AG04449 (cell line): Measurements from ENCODE around the gene CALM1.

ENCODE experiments used
- CTCF ChIA-PET: fragments of 350-600 bp; formaldehyde crosslinking; extraction: SDS; loops from one replicate; lab custom pipeline; 2021; ENCODE audit warnings: antibody characterized with exemption; lab: Yijun Ruan, JAX
- POLR2A ChIA-PET: fragments of 400-600, 350-600 bp; formaldehyde crosslinking; extraction: SDS; loops from one replicate; lab custom pipeline; 2020; ENCODE audit warnings: antibody characterized with exemption, inconsistent platforms; lab: Yijun Ruan, JAX
- DNase-seq: peaks from one replicate; pipeline ENCODE4 v3.0.0-alpha.2; 2010; ENCODE audit warnings: low read depth, low spot score
- H3K4me3 ChIP-seq: 2 replicates; pipeline ENCODE4 v1.5.1; 2011; ENCODE audit warnings: low read depth, mild to moderate bottlenecking, control low read depth, low read length
- TF ChIP-seq, protein P1 (sequence below): IDR thresholded peaks from one replicate; pipeline ENCODE4 v1.5.1; 2011; ENCODE audit warnings: mild to moderate bottlenecking, moderate library complexity, low read length, control low read depth, inconsistent platforms; ENCODE audit not compliant: insufficient read depth; ENCODE audit errors: missing control alignments

The CALM1 gene

DNA sequence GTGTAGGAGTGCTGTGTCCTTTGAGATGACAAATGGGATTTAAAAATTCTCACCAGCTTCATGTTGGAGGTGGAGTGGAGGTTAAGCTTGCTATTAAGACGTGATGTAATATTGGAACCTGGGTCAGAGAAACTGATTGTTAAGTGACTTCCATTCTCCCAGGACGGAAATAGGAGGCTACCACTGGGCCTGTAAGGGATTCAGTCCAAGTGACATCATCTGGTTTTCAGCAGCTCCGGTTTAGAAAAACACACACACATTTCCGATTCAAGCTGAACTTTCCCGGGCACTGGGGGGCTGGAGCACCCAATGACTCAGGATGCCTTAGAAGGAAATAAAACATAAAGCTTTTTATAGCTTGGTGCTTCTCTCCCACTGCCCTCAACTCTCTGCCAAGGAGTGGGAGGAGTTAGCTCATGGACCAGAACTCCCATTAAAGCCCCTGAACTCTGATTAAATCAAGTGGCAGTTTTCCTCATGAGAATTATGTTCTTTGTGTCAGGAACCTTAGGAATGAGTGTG lies 12.4 kb downstream of the CALM1 start:
- POLR2A ChIA-PET = interaction anchor here (0.6 to 2.0 kb wide), 7 partner anchors 9 to 350 kb away, joined by 3 to 19 read pairs (median 7); partner anchors contain the start of gene CALM1
- DNase-seq = peak; percentile 92

DNA sequence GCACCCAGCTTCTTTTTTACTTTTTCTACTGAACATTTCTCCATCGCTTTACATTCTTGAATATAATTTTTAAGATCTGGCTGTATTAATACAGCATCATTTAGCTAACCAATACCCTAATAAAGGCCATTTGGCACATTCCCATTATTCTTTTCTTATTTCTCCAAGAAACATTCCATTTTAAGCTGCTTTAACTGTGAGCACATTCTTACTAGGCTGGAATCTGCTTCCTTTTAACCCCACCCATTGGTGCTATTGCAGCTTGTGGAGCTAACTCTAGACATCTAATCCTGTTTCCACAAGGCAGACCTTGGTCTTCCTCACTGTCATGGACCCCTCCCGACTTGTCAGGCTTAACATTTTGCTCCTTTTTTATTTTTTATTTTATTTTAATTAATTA lies 15.2 kb downstream of the CALM1 start:
- TF ChIP-seq, protein P1, sequence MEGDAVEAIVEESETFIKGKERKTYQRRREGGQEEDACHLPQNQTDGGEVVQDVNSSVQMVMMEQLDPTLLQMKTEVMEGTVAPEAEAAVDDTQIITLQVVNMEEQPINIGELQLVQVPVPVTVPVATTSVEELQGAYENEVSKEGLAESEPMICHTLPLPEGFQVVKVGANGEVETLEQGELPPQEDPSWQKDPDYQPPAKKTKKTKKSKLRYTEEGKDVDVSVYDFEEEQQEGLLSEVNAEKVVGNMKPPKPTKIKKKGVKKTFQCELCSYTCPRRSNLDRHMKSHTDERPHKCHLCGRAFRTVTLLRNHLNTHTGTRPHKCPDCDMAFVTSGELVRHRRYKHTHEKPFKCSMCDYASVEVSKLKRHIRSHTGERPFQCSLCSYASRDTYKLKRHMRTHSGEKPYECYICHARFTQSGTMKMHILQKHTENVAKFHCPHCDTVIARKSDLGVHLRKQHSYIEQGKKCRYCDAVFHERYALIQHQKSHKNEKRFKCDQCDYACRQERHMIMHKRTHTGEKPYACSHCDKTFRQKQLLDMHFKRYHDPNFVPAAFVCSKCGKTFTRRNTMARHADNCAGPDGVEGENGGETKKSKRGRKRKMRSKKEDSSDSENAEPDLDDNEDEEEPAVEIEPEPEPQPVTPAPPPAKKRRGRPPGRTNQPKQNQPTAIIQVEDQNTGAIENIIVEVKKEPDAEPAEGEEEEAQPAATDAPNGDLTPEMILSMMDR = no peak
- CTCF ChIA-PET = interaction anchor here (1.1 to 2.0 kb wide), 2 partner anchors 110 to 285 kb away, joined by 5 to 7 read pairs; no protein-coding TSS in a partner anchor
- POLR2A ChIA-PET = interaction anchor here (1.0 kb wide), 1 partner anchor 27 kb away, joined by 3 read pairs; no protein-coding TSS in a partner anchor

More for the DNA sequence above, 12.4 kb downstream of the CALM1 start:
- CTCF ChIA-PET = interaction anchor here (0.9 to 4.3 kb wide), 6 partner anchors 9 to 349 kb away, joined by 3 to 53 read pairs (median 12); partner anchors contain the start of gene CALM1
- TF ChIP-seq, protein P1 = no peak
- no peak overlapping the region for H3K4me3 ChIP-seq

GRCh38 chr14:90416720-90417119 lies 19.9 kb downstream of the CALM1 start:
- TF ChIP-seq, protein P1 = no peak
- POLR2A ChIA-PET = no interaction called here
- no peak overlapping the region for H3K4me3 ChIP-seq
- DNase-seq = no peak
- CTCF ChIA-PET = interaction anchor here (1.4 to 1.5 kb wide), 2 partner anchors 17 to 281 kb away, joined by 4 read pairs; no protein-coding TSS in a partner anchor

More for the DNA sequence above, 15.2 kb downstream of the CALM1 start:
- H3K4me3 ChIP-seq = no peak overlapping the region
- DNase-seq = no peak

- TF ChIP-seq, protein P1 = no peak
- H3K4me3 ChIP-seq = no peak overlapping the region
- ChIA-PET CTCF (interaction anchor here (0.8 to 2.2 kb wide), 3 partner anchors 18 to 340 kb away, joined by 3 to 15 read pairs (median 4); no protein-coding TSS in a partner anchor), POLR2A (interaction anchor here (1.2 to 2.6 kb wide), 2 partner anchors 9 to 21 kb away, joined by 3 to 13 read pairs; no protein-coding TSS in a partner anchor)
- DNase-seq = no peak
Measured at GRCh38 chr14:90418053-90418452, 21.2 kb downstream of the CALM1 start.

DNA sequence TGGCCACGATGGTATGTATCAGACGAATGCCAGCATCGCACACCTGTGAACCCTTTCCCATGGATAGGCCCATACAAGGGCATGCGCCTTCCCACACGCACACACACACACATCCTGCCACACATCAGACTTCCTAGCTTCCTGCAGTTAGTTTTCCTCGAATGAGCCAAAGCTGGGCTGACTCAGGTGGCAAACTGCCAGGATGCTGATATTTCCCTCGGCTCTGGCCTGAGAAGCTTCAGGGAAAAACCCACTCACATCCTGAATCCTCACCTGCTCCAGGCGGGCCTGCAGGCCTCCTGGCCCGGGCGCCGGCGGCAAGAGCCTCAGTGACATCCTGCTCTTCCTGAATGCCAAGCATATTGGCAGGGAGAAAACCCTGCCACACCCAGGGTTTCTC lies 22.4 kb downstream of the CALM1 start:
- POLR2A ChIA-PET = interaction anchor here (1.2 to 2.6 kb wide), 2 partner anchors 10 to 22 kb away, joined by 3 to 13 read pairs; no protein-coding TSS in a partner anchor
- TF ChIP-seq, protein P1 = no peak
- no peak overlapping the region for H3K4me3 ChIP-seq
- CTCF ChIA-PET = interaction anchor here (0.9 to 2.2 kb wide), 3 partner anchors 19 to 309 kb away, joined by 3 to 15 read pairs (median 9); no protein-coding TSS in a partner anchor
- DNase-seq = peak; percentile 72

GRCh38 chr14:90421001-90421631 lies 24.3 kb downstream of the CALM1 start:
- ChIA-PET CTCF (no interaction called here), POLR2A (no interaction called here)

More at GRCh38 chr14:90421001-90421631, 24.3 kb downstream of the CALM1 start:
- H3K4me3 ChIP-seq = no peak overlapping the region
- TF ChIP-seq, protein P1 = no peak
- no peak for DNase-seq
